NCI-H748 treated with DMSO at 0.1 percent for 48 hours (cell line): ENCODE data around the gene HAPSTR1.

Experiments
- DNase-seq: peaks from one replicate; lab custom pipeline; 2025; lab: John Stamatoyannopoulos, UW

HAPSTR1 gene

DNA sequence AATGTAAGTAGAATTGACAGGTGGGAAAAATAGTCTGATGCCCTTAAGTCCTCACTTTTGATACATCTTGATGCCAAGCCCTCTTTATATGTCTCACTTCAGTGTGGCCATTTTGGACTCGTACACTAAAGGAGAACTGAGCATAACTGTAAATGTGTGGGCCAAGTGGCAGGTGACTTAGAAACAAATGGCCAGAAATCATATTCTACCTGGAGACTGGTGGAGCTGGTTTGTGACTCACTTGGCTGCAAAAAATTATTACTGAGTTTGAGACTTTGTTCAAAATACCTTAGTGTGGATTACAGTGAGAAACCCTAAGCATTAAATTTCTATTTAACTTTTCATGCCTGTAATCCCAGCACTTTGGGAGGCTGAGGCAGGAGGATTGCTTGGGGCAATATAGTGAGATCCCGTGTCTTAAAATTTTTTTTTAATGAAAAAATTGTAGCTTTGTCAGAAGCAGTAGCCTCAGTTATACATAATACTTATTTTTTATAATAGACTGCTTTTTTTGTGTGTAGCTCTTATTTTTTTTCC lies 5.0 kb downstream of the HAPSTR1 start:
- DNase-seq, result no peak

DNA sequence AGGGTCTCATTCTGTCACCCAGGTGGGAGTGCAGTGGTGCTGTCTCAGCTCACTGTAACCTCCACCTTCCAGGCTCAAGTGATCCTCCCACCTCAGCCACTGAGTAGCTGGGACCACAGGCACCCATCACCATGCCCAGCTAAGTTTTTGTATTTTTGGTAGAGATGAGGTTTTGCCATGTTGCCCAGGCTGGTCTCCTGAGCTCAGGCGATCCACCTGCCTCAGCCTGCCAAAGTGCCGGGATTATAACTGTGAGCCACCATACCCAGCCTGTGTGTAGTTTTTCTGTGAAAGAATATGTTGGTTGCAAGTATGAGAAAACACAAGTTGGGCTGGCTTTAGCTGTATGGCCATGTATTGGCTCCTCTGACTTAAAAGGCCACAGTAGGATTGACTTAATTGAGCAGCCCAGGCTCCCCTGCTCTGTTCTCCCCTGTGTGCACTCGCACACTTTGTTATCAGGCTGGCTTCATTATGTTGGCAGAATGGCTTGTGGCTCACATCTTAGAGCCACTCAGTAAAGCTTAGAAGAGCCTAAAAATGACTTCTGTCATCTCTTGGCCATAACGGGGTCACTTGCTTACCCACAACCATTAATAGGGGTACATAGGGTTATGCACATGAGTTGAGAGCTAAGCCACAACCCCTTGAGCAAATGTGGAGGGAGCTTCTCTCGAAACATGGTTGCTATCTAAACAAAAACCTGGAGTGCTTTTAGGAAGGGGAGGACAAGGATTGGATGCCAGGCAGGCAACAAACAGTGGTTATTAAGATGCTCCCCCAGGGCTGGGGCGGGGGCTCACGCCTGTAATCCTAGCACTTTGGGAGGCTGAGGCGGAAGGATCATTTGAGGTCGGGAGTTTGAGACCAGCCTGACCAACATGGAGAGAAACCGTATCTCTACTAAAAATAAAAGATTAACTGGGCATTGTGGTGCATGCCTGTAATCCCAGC lies 6.1 kb downstream of the HAPSTR1 start:
- DNase-seq, result no peak

DNA sequence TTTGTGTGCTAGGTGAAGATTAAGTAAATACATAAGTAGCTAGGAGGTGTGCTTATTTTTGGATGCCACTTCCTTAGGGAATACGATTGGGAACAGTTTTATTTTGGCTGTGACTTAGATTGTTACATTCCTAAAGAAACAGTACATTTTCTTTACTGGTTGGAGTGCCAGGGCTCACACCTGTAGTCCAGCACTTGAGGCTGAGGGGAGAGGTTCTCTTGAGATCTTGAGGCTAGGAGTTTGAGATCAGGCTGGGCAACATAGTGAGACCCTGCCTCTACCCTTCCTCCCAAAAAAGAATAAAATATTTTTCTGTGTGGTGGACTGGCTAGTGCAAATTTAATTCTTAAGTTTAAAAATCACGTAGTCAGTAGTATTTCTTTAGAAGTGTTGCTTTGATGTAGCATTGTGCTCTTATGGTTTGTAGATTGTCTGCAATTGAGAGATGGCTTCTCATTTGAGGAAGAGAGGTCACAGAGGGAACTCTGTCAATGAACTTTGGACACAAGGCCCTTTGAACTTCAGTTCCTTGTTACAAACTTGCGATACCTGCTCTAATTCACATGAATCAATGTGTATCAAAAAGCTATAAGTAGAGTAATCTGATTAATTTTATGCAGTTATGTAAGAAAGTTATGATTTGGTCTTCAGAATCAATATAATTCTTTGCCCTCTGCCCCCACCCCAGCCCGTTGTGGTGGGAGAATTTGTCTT lies 7.1 kb downstream of the HAPSTR1 start:
- DNase-seq, result no peak

DNA sequence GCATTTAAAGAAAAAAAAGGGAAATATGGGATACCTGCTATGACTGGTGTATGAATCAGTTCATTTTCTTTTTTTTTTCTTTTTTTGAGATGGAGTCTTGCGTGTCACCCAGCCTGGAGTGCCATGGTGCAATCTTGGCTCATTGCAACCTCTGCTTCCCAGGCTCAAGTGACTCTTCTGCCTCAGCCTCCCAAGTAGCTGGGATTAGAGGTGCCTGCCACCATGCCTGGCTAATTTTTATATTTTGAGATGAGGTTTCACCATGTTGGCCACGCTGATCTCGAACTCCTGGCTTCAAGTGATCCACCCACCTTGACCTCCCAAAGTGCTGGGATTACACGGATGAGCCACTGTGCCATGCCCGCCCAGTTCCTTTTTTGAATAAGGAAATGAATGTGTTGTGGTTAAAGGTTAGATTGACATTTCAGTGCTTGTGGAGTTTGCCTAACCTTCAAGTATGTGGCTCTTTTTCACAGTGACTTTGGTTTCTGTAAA lies 7.7 kb downstream of the HAPSTR1 start:
- no peak for DNase-seq

DNA sequence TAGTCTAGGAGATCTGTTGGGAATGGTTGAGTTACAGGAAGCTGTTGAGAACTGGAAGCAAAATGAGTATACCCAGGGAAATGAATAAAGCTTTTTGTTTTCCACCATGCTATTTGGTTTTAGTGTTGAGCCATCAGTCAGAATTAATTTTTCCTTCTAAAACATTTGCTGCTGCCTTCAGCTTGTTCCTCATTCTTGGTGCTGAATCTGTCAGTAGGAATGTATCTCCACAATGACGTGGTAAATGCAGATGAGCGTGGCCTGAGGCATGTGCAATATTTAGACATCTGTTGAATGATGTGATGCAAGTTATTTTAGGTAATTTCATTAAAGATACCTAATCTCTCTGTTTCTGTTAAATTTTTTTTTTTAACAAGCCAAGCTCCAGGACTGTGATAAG lies 10.9 kb downstream of the HAPSTR1 start:
- no peak for DNase-seq

DNA sequence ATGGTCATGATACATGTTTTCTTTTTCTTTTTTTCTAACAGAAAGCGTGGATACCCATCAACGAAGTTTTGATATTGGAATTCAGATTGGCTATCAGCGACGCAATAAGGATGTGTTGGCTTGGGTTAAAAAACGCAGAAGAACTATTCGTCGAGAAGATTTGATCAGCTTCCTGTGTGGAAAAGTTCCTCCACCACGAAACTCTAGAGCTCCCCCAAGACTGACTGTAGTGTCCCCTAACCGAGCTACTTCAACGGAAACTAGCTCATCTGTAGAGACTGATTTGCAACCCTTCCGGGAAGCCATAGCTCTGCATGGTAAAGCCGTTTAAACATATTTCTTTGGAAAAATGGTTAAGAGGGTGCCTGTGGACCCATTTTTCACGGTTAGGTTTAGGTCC lies 11.5 kb downstream of the HAPSTR1 start:
- DNase-seq, result no peak

DNA sequence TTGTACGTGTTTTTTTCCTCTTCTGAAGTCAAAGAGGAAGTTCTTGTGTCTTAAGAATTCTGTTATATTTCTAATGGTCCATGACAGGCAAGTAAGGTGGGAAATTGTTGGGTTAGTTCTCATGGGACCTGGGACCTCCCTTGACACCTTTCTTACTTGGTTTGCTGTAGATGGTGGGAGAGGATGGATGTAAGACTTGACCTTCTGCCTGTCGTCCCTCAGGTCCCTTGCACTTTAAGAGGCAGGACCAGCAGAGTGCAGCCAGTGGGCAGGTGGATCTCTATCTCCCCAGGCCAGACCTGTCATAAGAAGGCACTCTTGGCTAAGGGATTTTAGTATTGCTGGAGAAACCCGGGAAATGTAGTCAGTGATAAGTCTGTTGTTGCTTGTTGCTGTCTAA lies 12.1 kb downstream of the HAPSTR1 start:
- DNase-seq, result no peak

DNA sequence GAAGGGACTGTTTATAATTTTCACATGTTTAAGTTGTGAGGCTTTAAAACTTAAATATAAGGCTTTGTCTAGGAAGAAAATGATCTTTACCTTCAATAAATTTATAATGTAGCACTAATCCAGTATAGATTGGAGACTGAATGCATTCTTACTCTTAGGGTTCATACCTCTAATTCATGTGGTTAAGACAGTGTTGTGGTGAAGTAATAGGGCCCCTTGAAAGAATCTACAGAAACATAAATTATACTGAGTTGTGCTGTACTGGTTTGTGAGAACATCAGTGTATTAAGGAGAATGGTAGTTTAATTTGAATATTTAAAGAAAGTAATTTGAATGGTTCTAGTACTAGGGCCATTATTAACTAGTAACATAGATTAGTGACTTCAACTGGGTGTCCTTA lies 13.7 kb downstream of the HAPSTR1 start:
- DNase-seq, result no peak

DNA sequence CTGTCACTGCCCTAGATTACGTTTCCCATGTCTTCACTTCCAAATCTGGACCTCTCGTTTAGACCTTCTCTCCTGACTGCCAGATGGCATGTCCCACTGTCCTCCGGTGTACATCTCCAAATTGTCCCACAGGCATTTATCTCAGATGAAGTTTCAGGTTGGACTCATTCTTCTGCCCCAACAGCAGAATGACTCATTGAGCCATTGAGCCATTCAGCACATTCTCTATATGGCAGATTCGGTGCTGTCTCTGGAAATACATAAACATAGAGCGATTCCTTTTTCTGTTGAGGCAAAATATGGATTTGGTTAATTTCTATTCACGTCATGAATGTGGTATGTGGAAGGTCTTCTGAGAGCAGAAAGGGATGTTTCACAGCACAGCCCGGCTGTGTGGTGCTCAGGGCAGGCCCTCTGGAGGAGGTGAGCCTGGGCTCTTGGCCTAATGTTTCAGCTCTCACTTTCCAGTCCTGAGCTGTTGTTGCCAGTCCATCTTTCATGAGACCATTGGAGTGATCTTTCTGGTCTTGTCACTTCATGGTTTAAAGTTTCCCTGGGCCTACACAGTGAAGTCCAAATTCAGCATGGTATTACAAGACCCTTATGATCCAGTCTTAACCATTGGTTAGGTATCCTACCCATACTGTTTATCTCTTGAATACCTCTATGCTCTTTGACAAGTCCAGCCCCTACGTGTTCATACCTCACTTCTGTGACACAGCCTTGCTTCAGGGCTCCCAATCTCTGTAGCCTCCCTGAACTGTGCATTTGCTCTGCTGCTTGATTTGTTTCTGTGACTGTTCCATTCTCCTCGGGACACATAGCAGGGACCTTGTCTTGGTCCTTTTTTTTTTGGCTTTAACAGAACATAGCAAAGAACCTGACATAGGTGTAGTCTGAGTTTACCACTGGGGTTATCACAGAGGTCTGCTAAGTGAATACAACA lies 15.9 kb downstream of the HAPSTR1 start:
- no peak for DNase-seq

DNA sequence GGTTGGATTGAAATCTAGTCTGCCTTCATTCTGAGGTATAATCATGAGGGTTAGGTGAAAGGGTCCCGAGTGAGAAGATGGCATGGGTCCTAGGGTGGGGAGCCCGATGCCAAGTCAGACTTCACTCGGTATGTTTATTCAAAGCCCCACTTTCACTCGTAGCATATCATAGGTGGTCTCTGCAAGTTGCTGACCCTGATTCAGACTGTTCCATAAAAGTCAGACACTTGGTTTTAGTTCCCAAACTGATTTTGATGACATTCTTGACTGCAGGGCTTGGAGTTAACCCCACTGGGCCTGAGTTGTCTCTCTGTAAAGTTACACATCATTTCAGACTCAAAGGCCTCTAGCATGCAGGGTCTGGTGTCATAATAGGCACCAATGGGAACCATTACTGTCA lies 17.8 kb downstream of the HAPSTR1 start:
- no peak for DNase-seq

DNA sequence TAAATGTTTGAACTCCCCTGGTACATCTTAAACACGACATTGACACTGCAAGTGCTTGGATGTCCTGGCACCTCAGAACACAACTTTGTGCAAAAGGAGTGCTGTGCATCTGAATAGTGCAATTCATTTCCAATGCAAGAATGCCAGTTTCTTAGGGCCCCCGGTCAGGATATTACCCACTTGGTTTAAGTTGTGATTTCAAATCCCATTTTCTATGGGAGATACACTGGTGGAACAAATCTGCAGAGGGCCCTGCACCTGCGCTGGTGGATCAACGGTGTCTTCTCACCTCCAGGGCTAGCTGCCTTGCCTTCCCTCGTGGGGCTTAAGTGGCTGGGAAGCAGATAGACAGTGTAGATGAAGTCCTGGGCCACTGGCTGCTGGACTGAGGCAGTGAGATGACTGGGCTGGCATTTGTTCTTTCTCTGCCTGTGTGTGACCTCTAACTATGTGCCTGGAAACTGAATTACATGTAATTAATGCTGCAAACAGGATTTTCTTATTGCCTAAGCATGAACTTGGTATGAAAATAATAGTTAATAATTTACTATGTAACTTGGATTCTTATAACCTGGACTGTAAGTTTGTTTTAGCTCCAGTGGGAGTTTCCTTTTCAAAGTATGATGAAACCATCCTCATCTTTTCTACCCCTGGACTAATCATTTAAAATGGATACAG lies 20.9 kb downstream of the HAPSTR1 start:
- no peak for DNase-seq

DNA sequence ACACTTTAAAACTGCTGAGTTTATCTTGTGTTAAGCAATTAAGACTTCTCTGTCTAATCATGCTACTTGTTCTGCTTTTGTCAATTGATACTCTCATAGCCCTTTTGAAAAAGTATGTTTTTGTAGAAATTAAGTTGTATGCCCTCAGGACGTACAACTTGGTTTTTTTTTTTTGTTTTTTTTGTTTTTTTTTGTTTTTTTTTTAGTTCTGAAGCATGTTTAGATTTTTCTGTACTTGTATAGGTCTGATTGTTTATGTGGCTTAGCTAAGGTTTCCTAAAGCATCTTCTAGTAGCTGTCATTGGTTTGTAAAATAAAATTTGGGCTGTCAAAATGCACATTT lies 21.4 kb downstream of the HAPSTR1 start:
- no peak for DNase-seq

DNA sequence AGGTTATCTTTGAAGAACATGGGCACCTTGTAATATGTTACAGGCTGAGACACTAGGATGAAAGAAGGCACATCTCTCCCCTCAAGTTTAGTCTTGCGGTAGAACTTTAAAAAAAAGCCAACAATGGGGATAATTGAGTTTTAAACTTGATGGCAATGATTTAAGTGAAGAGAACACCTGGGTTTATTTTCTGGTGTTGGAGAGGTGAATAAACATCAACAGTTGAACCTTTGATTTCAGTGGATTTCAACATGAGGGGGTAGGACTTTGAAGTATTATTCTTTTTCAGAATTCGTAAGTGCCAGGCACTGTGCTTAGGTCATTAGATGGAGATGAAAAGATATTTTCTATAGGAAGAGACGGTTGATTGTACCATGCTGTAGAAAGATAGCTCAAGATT lies 22.3 kb downstream of the HAPSTR1 start:
- no peak for DNase-seq

DNA sequence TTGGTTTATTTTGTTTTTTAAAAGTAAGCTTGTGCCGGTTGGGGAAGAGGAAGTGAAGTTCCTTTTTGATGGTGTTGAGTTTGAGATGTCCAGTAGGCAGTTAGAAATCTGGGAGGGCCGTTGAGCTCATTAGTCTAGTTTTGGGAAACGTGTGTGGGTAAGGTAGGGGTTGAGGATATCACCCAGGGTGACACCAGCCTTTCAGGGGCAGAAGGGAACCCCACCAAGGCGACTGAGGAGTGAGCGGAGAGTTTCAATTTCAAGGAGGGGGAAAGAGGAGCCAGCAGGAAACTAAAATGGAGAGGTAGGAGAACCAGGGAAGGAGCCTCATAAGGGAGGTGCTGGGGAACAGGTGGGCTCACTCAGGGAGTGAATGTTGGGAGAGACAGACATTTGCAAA lies 22.7 kb downstream of the HAPSTR1 start:
- no peak for DNase-seq

DNA sequence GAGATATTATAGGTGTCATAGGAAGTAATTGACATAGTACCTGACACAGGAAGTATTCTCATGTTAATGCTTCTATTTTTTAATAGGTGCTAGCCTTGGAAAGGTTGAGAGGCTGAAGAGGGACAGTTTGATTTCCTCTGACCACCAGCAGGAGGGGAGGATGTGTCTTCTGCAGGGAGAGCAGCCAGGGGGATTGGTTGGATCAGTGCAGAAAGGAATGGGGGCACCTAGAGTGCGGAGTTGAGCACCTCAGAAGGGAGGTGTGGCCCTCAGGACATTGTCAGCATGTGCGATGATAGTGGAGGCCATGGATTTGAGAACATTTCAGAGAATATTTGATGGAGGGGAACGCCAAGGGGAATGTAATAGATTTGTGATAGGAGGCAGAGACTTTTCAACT lies 23.4 kb downstream of the HAPSTR1 start:
- DNase-seq, result no peak

DNA sequence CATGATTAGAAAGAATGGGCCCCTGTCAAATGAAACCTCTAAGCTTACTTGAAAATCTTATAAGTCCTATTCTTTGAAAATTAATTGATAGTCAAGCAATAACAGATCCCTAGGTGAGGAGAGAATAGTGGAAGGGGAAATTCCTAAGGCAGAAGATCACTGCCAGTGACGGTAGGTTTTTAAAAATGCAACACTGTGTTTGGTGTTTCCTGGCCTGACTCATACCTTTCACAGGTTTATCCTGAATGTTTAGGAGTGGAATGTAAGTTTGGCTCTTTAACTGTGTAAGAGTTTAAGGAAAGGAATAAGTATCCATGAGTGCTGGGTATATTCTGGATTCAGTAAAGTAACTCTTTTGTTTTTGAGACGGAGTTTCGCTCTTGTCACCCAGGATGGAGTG lies 23.8 kb downstream of the HAPSTR1 start:
- no peak for DNase-seq

DNA sequence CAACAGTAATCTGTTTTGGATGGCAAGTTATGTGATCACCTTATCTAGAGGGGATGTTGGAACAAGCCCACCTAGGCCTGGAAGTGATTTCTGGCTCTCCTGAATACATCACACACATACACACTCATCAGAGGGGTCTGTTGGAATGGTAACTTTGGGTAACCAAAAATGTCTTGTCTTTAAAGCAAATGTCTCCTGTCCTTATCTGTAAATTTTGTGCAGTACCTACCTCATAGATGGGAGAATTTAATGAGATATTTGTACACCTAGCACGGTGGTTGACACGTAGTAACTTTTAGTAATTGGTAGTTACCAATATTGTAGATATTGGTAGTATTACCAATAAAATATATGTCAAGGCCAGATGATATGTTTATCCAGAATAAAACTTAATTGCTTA lies 24.7 kb downstream of the HAPSTR1 start:
- no peak for DNase-seq

DNA sequence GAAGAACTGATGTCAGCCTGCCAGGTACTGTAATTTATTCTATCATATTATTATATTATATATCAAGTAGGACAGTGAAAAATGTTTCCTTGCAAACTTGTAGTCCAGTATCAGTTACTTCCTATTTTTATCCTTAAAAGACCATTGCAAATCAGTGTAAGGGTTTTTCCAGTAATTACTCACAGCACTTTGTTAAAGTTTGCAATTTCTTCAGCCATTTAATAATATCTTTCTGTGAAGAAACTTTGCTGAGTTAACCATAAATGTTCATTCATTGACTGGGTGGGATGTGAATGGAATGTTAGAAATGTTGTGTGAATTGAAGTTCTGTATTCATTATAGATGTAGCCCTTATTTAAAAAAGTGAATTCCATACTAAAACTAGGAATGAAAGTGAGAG lies 26.7 kb downstream of the HAPSTR1 start:
- DNase-seq, result no peak

DNA sequence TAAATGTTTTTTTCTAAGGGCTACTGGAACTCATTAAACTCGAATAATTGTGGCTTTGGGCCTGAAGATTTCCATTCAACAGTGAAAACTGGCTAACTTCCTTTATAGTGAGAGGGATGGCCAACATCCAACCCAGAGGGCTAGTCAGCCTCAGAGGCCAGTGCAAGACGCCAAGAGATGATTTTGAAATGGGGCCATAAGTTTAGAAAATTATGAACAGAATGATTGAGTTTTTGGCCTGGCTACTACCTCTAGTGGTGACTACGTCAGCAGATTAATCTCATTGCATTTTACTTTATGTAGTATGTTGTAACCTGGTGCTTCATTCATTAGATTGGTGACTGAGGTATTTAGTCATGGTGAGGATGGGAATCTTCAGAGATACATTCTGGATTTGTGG lies 28.4 kb downstream of the HAPSTR1 start:
- DNase-seq, result no peak

DNA sequence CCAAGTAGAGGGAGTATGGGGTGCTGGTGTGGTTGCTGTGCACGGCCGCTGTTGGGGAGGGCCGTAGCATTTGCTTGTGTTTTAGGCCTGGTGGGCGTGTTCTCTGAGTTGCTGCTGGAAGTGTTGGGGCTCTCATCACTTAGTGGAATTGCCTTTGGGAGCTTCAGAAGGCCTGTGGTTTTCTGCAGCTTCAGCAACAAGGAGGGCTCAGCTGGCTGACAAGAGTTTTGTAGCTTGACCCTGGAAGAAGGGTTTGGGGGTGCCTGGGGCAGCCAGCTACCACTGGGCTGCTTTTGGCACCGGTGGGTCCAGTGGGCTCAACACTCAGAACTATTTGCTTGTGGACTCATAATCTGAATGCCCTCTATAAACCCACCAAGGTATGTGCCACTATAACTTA lies 30.9 kb downstream of the HAPSTR1 start:
- DNase-seq, result no peak

DNA sequence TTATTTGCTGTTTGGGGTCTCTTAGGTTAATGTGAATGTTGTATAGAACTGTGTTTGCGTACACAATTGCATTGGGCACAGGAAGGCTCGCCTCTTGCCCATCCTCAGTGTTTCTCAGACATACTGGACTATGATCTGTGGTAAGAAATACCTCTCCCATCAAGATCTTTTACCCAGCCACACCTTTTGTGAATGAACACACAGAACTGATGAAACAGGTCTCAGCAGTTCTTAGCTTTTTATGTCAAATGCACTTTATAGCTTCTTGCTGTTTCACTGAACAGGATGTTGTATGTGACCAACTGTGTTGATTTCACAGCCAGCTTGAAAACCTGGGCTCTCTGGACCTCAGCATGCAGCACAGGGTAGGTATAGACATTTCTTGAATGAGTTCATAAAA lies 31.5 kb downstream of the HAPSTR1 start:
- DNase-seq, result no peak
